ENCODE results near the gene ADI1.
"Not testable (repeated sequence)": the region's sequence is repeated elsewhere in the genome, so short reads cannot be mapped to it uniquely, and the experiment has no call there.

Gene ADI1

DNA sequence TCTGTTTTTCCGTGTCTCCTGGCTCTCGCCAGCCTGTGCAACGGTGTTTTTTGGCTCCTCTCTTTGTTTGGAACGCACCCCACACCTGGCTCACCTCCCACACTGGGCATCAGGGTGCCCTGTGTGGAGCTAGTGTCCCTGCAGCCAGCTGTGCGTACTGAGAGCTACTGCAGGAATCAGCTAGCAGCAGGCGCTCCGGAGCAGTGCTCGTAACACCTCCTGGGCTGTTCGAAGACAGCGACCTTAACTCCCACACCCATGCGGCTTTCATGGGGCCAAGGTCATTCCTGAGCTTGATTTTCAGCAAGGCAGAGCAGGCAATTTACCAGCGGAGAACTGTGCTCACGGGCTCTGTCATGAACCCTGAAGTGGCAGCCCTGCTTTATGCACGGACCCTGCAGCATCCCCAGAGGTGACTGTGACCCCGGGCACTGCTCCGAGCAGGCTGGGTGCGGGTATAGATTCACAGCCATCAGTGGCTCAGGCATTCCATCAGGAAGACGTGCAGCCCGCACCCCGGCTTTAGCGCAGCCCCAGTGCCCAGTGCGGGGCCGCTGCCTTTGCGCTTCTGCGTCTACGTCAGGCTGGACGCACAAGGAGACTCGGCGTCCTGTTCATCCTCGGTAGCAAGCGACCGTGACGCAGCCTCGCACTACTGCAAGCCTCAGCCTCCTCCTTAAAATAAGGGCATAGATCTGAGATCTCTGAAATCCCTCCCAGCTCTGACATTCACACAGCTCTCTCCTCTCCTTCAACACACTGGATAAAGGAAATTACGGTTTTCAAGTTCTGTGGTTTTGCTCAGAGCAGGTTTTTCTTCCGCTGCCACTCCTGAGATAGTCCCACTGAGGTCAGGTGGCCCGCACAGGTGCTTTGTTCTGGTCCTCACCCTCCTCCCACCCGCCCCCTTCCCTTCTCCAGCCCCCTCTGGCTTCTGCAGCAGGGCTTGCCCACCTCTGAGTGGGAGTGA lies 58.2 kb downstream of the ADI1 start:
- no peak for DNase-seq

DNA sequence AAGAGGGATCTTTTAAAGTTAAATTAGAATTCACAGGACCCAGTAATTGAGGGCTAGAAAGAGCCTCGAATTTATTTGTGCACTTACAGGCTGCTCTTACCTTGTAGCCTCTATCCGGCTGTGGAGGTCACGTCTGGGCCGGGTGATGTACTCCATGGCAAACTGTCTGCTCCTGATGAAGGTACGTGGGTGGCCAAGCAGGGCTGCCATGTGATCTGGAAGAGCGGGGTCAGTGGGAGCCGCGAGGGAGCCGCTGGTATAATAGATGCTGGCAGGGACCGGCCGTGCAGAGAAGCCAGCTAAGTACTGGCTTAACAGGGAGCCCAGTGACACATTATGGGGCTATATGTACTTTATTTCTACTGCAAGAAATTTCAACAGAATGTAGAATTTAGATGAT lies 59.2 kb downstream of the ADI1 start:
- no peak for DNase-seq

DNA sequence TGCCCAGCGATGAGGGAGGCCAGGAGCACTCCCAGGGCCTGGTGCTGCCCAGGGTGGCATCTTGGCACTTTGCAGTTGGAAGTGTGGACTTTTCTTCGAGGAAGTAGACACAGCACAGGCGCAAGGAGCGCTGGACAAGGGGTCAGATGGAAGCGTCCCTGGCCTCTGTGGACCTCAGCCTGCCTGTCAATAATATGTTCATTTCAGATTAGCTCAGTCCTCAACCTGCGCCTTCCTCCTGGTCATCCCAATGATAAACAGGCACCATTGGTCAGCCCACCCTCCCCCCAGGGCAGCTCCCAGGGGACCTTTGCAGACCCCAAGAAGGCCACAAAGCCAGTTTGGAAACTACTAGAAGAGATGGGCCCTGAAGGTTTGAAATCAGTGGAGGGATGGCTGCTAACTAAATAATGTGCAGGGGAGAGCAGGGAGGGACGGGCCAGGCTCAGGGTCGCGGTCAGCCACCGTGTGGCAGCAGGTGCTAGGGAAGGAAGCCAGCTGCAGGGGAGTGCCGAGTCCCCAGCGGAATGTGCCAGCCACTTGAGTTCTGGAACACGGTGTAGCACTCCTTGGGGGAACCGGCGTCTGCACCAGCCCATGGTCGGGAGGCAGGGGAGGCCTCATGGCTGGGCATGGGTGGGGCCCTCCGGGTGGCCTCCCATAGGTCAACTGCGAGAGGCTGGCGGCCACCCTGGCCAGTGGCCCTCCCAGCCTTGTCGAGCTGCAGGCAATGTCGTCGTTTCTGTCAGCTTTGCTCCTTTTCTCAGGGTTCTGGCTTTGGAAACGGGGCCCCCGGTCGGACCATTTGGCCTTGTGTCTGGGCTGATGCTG lies 59.9 kb downstream of the ADI1 start:
- DNase-seq = no peak

DNA sequence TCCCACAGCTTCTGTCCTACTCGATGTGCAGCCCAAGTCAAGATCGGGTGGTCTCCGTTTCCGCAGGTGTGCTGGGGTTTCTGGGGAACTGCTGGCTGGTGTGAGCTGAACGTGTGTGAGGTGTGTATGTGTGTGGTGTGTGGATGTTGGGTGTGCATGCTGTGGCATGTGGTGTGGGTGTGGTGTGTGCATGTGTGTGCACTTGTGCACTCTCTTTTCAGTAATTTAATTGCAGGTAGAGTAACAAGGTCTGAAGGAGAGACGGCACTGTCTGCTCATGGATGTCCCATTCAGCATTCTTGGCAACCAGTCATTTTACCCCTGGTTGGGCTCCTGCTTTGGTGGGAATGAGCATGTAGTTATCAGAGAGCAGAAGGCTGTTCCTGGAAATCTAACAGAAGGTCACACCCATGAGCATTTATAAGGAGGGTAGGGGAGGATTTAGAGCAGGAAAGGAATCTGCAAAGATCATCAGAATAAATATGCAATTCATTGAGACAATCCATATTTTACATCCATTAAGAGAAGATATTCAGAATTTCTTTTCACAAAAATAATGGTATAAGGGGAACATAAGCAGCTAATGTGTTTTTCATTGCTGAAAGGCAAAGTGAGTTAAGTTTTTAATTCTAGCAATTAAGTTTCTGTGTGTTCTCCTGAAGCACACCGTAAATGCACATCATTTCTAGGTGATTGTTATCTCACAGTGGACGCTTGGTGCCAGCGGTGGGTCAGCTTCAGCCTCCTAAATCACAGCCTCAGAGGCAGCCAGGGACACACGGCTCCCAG lies 60.7 kb downstream of the ADI1 start:
- no peak for DNase-seq

DNA sequence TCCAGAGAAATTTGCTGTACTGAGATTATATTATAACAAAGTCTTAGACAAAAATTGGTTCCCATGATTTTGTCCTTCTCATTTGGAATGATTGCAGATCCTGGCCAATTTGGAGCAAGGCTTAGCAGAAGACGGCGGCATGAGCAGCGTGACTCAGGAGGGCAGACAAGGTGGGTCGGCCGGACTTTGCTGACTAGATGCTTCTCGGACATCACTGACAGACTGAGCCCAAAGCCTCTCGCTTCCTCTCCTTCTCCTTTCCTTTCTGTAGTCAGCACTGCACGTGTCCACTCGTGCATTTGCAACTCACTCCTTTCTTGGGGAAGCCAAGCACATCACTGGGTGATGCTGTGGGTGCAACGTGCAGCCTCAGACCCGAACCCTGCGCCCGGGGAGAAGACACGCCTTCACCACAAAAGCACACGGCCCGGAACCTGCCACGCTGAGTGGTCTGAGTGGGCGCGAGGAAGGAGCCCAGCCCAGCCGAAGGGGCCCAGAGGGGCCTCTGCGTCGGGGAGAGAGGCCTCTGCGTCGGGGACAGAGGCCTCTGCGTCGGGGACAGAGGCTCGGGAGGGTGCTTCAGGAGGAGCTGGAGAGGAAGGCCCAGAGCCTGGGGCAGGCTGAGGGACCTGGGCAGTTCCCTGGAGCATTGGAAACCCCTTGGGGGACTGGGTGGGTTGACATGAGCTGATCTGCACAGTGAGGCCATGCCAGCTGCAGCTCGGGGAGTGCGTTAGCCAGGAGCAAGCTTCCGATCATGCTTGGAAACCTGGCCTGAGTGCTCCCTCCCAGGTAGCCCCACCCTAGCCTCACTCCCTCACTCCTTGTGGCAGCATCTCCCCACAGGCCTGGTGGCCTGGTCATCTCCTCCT lies 61.6 kb downstream of the ADI1 start:
- no peak for DNase-seq

DNA sequence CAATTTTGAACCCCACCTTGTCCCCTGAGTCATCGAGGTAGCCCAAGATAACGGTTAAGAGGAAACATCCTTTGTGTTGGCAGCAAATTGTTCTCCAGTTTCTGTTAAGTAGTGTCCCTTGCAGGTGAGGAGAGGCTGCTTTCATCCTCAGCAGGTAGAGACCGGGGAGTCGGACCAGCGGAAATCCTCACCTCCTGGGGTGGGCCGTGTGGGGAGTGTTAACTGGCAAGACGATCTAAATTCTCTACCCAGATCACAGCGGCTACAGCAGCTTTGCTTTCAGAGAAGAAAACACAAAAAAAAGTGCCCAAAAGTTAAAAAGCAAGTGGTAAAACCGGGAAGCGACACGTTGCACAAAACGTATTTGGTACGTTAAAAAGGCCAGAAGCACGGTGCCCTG lies 63.2 kb downstream of the ADI1 start:
- DNase-seq = no peak

DNA sequence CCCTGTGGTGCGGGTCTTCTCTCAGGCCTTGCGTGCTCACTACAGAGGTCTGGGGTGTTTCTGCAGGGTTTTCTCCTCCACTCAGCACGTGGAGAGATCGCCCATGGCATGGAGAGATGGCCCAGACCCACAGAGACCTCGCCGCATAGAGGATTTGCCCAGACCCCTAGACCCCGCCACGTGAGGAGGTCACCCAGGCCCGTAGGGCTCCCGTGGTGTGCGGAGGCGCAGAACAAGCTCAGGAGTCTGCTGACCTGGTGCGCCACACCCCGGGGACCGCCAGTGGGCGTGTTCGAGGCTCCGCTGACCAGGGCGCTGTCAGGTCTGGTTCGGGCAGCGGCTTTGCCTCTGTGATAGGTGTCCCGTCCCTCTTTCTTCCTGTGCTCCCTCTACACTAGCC lies 64.5 kb downstream of the ADI1 start:
- DNase-seq = no peak

DNA sequence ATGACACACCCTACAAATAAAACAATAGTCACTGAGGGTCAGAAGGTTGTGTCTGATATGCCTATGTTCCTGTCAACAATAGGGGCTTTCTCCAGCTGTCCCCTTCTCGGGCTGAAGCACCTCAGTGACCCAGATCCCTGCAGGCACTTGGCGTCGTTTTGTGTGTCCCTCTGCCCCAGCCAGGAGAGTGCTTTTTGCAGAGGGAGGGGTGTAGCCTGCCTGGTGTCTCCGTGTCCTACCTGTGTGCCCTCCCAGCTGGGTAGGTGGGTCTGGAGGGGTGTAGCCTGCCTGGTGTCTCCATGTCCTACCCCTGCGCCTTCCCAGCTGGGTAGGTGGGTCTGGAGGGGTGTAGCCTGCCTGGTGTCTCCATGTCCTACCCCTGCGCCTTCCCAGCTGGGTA lies 65.3 kb downstream of the ADI1 start:
- DNase-seq = not testable (repeated sequence)

DNA sequence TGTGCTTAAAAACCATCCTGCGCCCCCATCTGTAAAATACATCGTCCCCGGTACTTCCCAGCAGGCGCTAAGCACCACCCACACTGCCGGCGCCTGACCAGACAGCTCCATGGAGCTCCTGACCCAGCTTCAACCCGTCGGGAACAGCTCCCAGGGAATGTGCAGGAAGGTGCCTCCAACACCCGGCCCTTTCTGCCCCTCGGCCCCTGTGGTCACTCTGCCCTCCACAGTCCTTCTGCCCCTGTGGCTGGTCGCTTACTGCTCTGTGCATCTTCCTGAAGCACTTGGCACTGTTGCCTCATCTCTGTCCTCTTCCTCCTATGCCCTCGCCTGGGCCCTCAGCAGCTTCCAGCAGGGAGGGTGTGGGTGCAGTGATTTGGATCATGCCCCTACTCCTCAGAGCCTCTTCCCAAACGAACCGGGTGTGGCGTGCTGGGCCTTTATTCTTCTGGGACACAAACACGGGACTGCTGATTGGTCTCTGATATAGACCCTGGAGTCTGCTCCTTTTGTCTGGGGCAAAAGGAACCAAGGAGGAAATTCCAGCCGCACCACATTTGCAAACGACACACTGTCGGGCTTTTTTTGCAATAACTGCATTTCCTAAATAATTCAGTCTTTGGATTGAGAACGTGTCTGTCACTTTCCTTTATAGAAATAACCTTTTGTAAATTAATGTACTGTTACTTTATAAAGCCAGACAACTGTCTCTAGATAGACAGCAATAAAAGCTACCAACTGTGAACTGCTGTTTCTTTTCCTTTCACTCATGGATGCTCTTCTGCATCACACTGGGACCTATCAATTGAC lies 65.9 kb downstream of the ADI1 start:
- no peak for DNase-seq

DNA sequence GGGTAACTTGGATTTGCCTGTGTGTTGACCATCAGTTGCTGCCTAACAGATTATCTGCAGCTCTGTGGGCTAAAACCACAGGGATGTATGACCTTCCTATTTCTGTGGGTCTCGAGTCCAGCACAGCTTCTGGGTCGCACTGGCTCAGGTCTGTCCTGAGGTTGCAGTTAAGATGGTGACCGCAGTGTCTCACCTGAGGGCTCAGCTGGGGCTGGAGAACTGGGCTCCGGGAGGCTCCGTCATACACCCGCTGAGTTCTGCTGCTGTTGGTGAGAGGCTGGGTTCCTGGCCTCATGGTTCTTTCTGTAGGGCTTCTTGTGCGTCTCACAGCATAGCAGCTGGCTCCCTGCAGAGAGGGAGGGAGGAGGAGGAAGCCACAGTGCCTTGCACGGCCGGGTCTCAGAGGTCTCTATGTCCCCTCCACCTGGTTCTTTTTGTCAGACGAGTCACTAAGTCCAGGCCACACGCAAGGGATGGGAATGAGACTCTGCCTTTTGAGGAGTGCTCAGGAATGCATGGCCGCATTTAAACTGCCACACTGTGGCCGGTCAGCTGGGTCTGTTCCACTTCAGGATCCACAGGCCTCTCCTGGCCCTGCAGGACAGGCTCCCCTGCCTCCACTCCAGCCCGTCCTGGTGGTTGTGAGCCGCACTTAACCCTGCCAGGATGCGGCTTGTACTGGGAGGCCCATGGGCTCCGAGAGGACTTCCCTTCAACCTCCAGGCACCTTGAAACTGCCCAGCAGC lies 67.2 kb downstream of the ADI1 start:
- DNase-seq = no peak

DNA sequence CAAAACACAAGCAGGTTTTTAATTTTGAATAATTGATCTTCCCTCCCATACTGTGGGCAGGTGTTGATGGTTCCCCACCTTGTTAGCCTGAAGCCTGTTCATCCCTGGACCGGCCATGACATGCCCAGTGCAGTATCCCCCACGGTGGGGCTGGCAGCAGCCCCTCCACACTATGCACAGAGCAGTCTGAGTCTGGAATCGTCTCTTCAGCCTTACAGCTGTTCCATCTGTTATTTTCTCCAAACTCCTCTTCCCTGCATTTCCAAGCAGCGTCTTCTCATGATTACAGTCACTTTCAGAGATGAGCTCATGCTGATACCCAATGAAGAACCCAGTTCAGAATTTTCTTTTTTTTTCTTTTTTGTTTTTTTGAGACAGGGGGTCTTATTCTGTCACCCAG lies 68.2 kb downstream of the ADI1 start:
- no peak for DNase-seq

DNA sequence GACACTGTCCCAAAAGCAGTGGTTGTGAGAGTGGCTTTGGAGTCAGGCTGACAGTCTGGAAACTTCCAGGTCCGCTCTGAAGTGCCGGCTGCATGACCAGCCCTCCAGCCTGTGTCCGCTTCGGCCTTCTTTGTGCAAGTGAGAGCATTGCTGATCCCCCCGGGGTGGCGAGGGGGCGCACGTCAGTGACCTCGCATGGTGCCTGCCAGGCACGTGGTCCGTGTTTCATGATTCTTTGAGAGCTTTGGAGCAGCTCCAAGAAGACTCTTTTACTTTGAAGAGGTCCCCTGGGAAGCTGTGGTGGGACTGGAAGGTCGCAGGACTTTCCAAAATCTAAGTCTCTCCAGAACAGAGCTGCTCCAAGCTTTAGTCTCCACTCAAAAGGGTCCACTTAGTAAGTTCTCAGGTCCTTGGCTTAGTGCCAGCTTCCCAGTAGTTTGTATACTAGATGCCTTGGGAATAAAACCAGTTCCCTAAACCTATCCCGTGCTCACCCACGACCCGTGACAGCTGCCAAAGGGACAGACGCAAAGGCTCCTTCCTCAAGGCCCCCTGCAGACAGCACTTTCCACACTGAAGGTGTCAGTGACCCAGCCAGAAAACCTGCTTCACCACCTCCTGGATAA lies 68.8 kb downstream of the ADI1 start:
- no peak for DNase-seq

DNA sequence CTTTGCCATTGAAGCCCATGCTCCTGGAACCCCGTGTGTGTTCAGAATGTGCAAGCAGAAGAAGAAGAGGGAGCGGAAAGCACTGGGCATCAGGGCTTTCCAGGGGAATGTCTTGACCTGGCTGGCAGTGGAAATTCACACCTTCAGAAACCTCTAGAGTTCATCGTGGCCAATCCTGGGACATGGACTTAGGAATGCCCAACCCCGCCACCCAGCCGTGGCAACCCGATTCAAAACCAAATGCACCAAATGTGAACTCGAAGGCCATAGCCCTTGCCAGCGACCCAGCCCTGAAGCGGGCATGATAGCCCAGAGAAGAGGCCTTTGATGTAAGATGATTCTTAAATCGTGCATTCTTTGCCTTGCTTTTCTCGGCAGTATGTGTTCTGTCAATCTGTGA lies 69.4 kb downstream of the ADI1 start:
- DNase-seq = no peak

DNA sequence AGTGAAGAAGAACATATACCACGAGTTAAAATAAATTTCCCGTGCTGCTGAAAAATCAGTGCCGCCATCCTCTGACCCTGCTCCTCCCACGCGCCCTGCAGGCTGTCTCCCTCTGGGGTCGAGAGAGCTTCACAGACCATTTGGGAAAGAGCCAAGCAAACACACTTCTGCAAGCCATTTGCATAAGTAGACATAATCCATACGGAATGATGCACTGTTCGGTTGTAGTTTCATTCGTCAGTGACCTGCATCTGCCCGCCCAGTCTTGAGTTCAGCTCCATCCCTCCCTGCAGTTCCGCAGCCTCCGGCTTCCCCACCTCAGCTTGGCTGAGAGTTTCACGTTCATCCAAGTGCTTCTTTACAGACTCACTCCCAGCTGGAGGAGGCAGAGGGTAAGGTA lies 70.2 kb downstream of the ADI1 start:
- DNase-seq = no peak

DNA sequence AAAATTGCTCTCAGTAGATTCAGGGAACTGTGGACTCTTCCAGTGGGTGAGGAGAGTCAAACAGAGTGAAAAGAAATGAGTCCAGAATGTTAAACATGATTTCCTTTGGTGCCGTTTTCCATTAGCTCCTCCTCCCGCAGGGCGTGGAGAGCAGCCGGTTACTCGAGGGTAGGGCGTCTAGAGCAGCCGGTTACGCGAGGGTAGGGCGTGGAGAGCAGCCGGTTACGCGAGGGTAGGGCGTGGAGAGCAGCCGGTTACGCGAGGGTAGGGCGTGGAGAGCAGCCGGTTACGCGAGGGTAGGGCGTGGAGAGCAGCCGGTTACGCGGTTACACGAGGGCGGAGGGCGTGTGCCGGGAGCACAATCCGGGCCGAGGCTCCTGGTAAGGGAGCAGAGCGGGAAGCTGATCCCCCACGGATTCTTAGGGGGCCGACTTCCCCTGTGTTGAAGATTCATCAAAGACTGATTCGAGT lies 70.9 kb downstream of the ADI1 start:
- DNase-seq = not testable (repeated sequence)

DNA sequence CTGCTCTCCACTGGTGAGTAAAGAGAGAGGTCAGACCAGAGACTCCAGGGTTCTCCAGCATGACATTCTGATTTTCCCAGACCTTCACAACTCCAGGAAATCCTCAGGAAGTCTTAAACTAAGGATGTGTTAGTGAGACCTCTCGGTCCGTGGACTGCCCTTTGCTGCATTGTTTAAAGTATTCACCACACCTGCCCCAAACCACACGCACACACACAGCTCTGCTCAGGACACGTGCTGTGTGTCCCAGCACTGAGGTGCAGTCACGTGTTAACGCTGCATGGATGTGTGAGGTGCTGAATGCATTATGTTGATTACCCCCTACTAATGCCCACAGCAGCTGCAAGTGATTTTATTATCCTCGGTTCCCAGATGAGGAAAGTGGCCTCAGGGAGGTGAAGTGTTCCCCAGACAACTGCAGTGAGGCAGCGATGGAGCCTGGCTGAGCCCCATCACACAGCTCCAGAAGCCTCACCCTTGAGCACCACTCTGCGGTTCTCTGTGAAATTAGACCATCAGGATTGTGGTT lies 71.5 kb downstream of the ADI1 start:
- no peak for DNase-seq
